Raji (cell line): Measurements from ENCODE around the gene TLE1.

Source experiments
- POLR2A ChIP-seq: IDR thresholded peaks from 2 replicates; pipeline ENCODE4 v1.6.1; 2011; ENCODE audit warnings: low read depth, low read length, control low read depth; ENCODE audit not compliant: insufficient read depth

The TLE1 gene

GRCh38 chr9:81636255-81636599, 53.1 kb downstream of the TLE1 start:
- no peak for TF ChIP-seq POLR2A

GRCh38 chr9:81635521-81636254, 53.7 kb downstream of the TLE1 start:
- no peak for TF ChIP-seq POLR2A

- TF ChIP-seq POLR2A: no peak
These were observed 54.3 kb downstream of the TLE1 start for GRCh38 chr9:81634915-81635516.

- no peak for TF ChIP-seq POLR2A
These were observed 55.1 kb downstream of the TLE1 start for GRCh38 chr9:81633952-81634854.

GRCh38 chr9:81632599-81632998, 56.7 kb downstream of the TLE1 start:
- TF ChIP-seq POLR2A: no peak

GRCh38 chr9:81631218-81631745, 58.1 kb downstream of the TLE1 start:
- no peak for TF ChIP-seq POLR2A

- TF ChIP-seq POLR2A: no peak
These were observed 59.9 kb downstream of the TLE1 start for GRCh38 chr9:81629440-81629839.

GRCh38 chr9:81628897-81629296, 60.5 kb downstream of the TLE1 start:
- TF ChIP-seq POLR2A: no peak

GRCh38 chr9:81627481-81627880, 61.9 kb downstream of the TLE1 start:
- TF ChIP-seq POLR2A: no peak

GRCh38 chr9:81626511-81626910, 62.8 kb downstream of the TLE1 start:
- TF ChIP-seq POLR2A: no peak

- no peak for TF ChIP-seq POLR2A
These were observed 63.4 kb downstream of the TLE1 start for GRCh38 chr9:81625969-81626368.

GRCh38 chr9:81623778-81624177, 65.6 kb downstream of the TLE1 start:
- no peak for TF ChIP-seq POLR2A

- no peak for TF ChIP-seq POLR2A
These were observed 66.7 kb downstream of the TLE1 start for GRCh38 chr9:81622471-81623255.

- TF ChIP-seq POLR2A: no peak
These were observed 67.5 kb downstream of the TLE1 start for GRCh38 chr9:81621785-81622259.

- no peak for TF ChIP-seq POLR2A
These were observed 68.2 kb downstream of the TLE1 start for GRCh38 chr9:81621118-81621517.
